IMR-90 (cell line): ENCODE results near the gene C6orf89. TPM values are rescaled to one million over a fixed set of nuclear protein-coding genes. Genes with fewer than 3 reads are reported as not detected.

Experiments
- ATAC-seq: fragments of 200-7000 bp; cut with Tn5 transposase; 2 replicates; pipeline ENCODE4 v1.9.1; 2020; ENCODE audit warnings: low read depth, mild to moderate bottlenecking, moderate library complexity
- BruUV-seq: library from RNA; stranded (reverse); fragments of 400-500 nt; replicated peaks from 2 replicates; lab custom pipeline; 2021; lab: Mats Ljungman, UMichigan
- CTCF ChIA-PET: fragments of 300-600 bp; formaldehyde crosslinking; extraction: SDS; loops from one replicate; lab custom pipeline; 2021; ENCODE audit warnings: antibody characterized with exemption; lab: Yijun Ruan, JAX
- POLR2A ChIA-PET: fragments of 300-600 bp; sonication (Branson Sonifier 250); formaldehyde crosslinking; loops from one replicate; lab custom pipeline; 2022; ENCODE audit warnings: antibody characterized with exemption; ENCODE audit not compliant: unreplicated experiment; lab: Charles Lee
- DNase-seq: peaks from one replicate; pipeline ENCODE4 v3.0.0; 2013
- H2AFZ ChIP-seq: replicated peaks from 2 replicates; pipeline ENCODE3; 2013; ENCODE audit warnings: low read length, mild to moderate bottlenecking; ENCODE audit not compliant: poor library complexity
- H2AK5ac ChIP-seq: 2 replicates; pipeline ENCODE4 v1.6.1; 2013; ENCODE audit warnings: low read depth, low read length, inconsistent platforms
- H2AK9ac ChIP-seq: replicated peaks from 2 replicates; pipeline ENCODE3; 2013; ENCODE audit warnings: mild to moderate bottlenecking, low read depth, low read length, moderate library complexity; ENCODE audit not compliant: poor library complexity
- H2BK120ac ChIP-seq: 2 replicates; pipeline ENCODE4 v1.6.1; 2013; ENCODE audit warnings: low read depth, low read length, inconsistent platforms
- H2BK15ac ChIP-seq: 3 replicates; pipeline ENCODE4 v1.6.1; 2013; ENCODE audit warnings: low read depth, low read length, inconsistent platforms
- H2BK20ac ChIP-seq: 2 replicates; pipeline ENCODE4 v1.6.1; 2013; ENCODE audit warnings: low read depth, mild to moderate bottlenecking, inconsistent platforms, low read length, moderate library complexity
- H2BK5ac ChIP-seq: 2 replicates; pipeline ENCODE4 v1.6.1; 2013; ENCODE audit warnings: mild to moderate bottlenecking, low read depth, low read length, inconsistent platforms; ENCODE audit not compliant: poor library complexity, severe bottlenecking
- H3K14ac ChIP-seq: replicated peaks from 2 replicates; pipeline ENCODE4 v1.6.1; 2013; ENCODE audit warnings: low read depth, low read length, inconsistent platforms
- H3K18ac ChIP-seq: 2 replicates; pipeline ENCODE4 v1.6.1; 2013; ENCODE audit warnings: low read depth, low read length, control low read depth
- H3K23ac ChIP-seq: 2 replicates; pipeline ENCODE4 v1.6.1; 2013; ENCODE audit warnings: low read depth, low read length, inconsistent platforms
- H3K27ac ChIP-seq: 2 replicates; pipeline ENCODE4 v1.5.1; 2013; ENCODE audit warnings: mild to moderate bottlenecking, control low read depth, low read length; ENCODE audit not compliant: insufficient read depth
- H3K27me3 ChIP-seq: 2 replicates; pipeline ENCODE4 v1.6.1; 2013; ENCODE audit warnings: low read length; ENCODE audit not compliant: control insufficient read depth, insufficient read depth
- H3K36me3 ChIP-seq: 2 replicates; pipeline ENCODE4 v1.6.1; 2013; ENCODE audit warnings: low read length, mixed read lengths; ENCODE audit not compliant: control insufficient read depth, insufficient read depth
- H3K4ac ChIP-seq: 2 replicates; pipeline ENCODE4 v1.6.1; 2013; ENCODE audit warnings: low read depth, low read length, inconsistent platforms
- H3K4me1 ChIP-seq: 2 replicates; pipeline ENCODE4 v1.6.1; 2013; ENCODE audit warnings: low read length, mixed read lengths; ENCODE audit not compliant: control insufficient read depth, insufficient read depth
- H3K4me2 ChIP-seq: 2 replicates; pipeline ENCODE4 v1.6.1; 2013; ENCODE audit warnings: low read depth, mild to moderate bottlenecking, control low read depth, low read length, moderate library complexity
- H3K4me3 ChIP-seq: 2 replicates; pipeline ENCODE4 v1.5.1; 2013; ENCODE audit warnings: low read depth, mild to moderate bottlenecking, control low read depth, low read length, moderate library complexity; ENCODE audit not compliant: insufficient read depth
- H3K56ac ChIP-seq: 2 replicates; pipeline ENCODE4 v1.6.1; 2013; ENCODE audit warnings: low read length, inconsistent platforms; ENCODE audit not compliant: insufficient read depth; ENCODE audit errors: extremely low read depth
- H3K79me1 ChIP-seq, 2 experiments: 2 replicates each; pipeline ENCODE4 v1.6.1; 2013; ENCODE audit warnings: low read length in 2 of 2, inconsistent platforms in 1 of 2, low read depth in 1 of 2
- H3K9ac ChIP-seq: 2 replicates; pipeline ENCODE4 v1.6.1; 2013; ENCODE audit warnings: low read depth, low read length, control low read depth
- H3K9me1 ChIP-seq: 2 replicates; pipeline ENCODE4 v1.6.1; 2013; ENCODE audit warnings: low read length, inconsistent platforms; ENCODE audit not compliant: insufficient read depth
- H3K9me3 ChIP-seq: 2 replicates; pipeline ENCODE4 v1.6.1; 2013; ENCODE audit warnings: low read length; ENCODE audit not compliant: control insufficient read depth, insufficient read depth
- H4K20me1 ChIP-seq: 2 replicates; pipeline ENCODE4 v1.6.1; 2013; ENCODE audit warnings: low read length, inconsistent platforms; ENCODE audit not compliant: insufficient read depth
- H4K5ac ChIP-seq: 2 replicates; pipeline ENCODE4 v1.6.1; 2013; ENCODE audit warnings: mild to moderate bottlenecking, low read depth, low read length, control low read depth
- H4K8ac ChIP-seq, 2 experiments: 2 replicates each; pipeline ENCODE4 v1.6.1; 2013; ENCODE audit warnings: low read depth in 2 of 2, low read length in 2 of 2, control low read depth in 1 of 2, inconsistent platforms in 1 of 2
- H4K91ac ChIP-seq: 2 replicates; pipeline ENCODE4 v1.6.1; 2013; ENCODE audit warnings: low read depth, low read length, inconsistent platforms; ENCODE audit not compliant: insufficient read depth
- BHLHE40 ChIP-seq: fragments of 150-350 bp; IDR thresholded peaks from 2 replicates; pipeline ENCODE4 v1.6.1; 2016; ENCODE audit warnings: mild to moderate bottlenecking, low read depth, low read length
- CEBPB ChIP-seq: IDR thresholded peaks from 2 replicates; pipeline ENCODE4 v1.6.1; 2012; ENCODE audit warnings: low read depth, low read length, improper control_type of control experiment
- FOS ChIP-seq: fragments of 150-350 bp; IDR thresholded peaks from 2 replicates; pipeline ENCODE4 v1.6.1; 2016; ENCODE audit warnings: low read depth, low read length
- MAFK ChIP-seq: IDR thresholded peaks from 2 replicates; pipeline ENCODE4 v1.6.1; 2012; ENCODE audit warnings: low read depth, low read length, improper control_type of control experiment
- MXI1 ChIP-seq: IDR thresholded peaks from 2 replicates; pipeline ENCODE4 v1.6.1; 2012; ENCODE audit warnings: low read depth, mild to moderate bottlenecking, low read length, moderate library complexity, borderline replicate concordance
- NFE2L2 ChIP-seq: fragments of 150-350 bp; IDR thresholded peaks from 2 replicates; pipeline ENCODE4 v1.6.1; 2016; ENCODE audit warnings: low read depth, mild to moderate bottlenecking, low read length
- POLR2A ChIP-seq: IDR thresholded peaks from 2 replicates; pipeline ENCODE4 v1.6.1; 2012; ENCODE audit warnings: mild to moderate bottlenecking, low read depth, low read length
- RCOR1 ChIP-seq: IDR thresholded peaks from 2 replicates; pipeline ENCODE4 v1.6.1; 2012; ENCODE audit warnings: mild to moderate bottlenecking, low read length, improper control_type of control experiment; ENCODE audit not compliant: insufficient replicate concordance
- RFX5 ChIP-seq: IDR thresholded peaks from 2 replicates; pipeline ENCODE4 v1.8.0; 2012; ENCODE audit warnings: low read depth, mild to moderate bottlenecking, low read length, moderate library complexity
- SMC3 ChIP-seq: fragments of 150-350 bp; IDR thresholded peaks from 2 replicates; pipeline ENCODE4 v1.6.1; 2016; ENCODE audit warnings: low read depth, mild to moderate bottlenecking, antibody characterized with exemption, low read length, moderate library complexity
- WGBS, 2 experiments: methylation state at CpG; one replicate each; pipeline versions ENCODE4 v1.1.5 to v1.1.7; 2013; ENCODE audit warnings: missing lambda C conversion rate in 2 of 2; ENCODE audit not compliant: insufficient read length in 1 of 2; ENCODE audit errors: extremely low coverage in 2 of 2; 5-methylcytosine and 5-hydroxymethylcytosine counted together
- dilution Hi-C: fragments of 300-500 bp; cut with HindIII; formaldehyde crosslinking; loops from one replicate; pipeline ENCODE4 v1.14.3; 2018; ENCODE audit warnings: low sequenced_read_pairs; ENCODE audit not compliant: unreplicated experiment
- in situ Hi-C: fragments of 300-500 bp; cut with MboI; formaldehyde crosslinking; loops from 3 replicates; pipeline ENCODE4 v1.14.3; 2019; ENCODE audit warnings: low sequenced_read_pairs, inconsistent platforms, mixed read lengths
- intact Hi-C: fragments of 100-400 bp; cut with micrococcal nuclease; formaldehyde crosslinking; loops from 2 replicates; pipeline ENCODE4 v1.10.0; 2022
- polyA plus RNA-seq, 3 experiments: library from polyadenylated mRNA; depleted of rRNA; stranded (reverse); fragments of >200 nt; gene quantifications; 2 replicates each; pipeline ENCODE4 v1.2.3, GENCODE V29; 2012; ENCODE audit warnings: low replicate concordance in 1 of 3
- total RNA-seq: library from RNA; depleted of rRNA; stranded (reverse); fragments of >200 nt; gene quantifications from 2 replicates; pipeline ENCODE4 v1.2.3, GENCODE V29; 2012
- TF ChIP-seq, protein P1 (sequence below): conservative IDR thresholded peaks from 2 replicates; pipeline ENCODE4 v1.5.1; 2012; ENCODE audit warnings: mild to moderate bottlenecking, low read depth, low read length, improper control_type of control experiment
- TF ChIP-seq, protein P2 (sequence below): fragments of 150-350 bp; IDR thresholded peaks from 2 replicates; pipeline ENCODE4 v1.6.1; 2017; ENCODE audit warnings: mild to moderate bottlenecking, antibody characterized with exemption, low read length, low read depth
- TF ChIP-seq, protein P3 (sequence below): fragments of 150-350 bp; IDR thresholded peaks from 2 replicates; pipeline ENCODE4 v1.6.1; 2016; ENCODE audit warnings: low read depth, mild to moderate bottlenecking, low read length, moderate library complexity, borderline replicate concordance

C6orf89 gene
- total and polyA plus RNA-seq, 2 of the 4 experiments (the other 2 are of a cell fraction), result 30.8 to 52.3 TPM

DNA sequence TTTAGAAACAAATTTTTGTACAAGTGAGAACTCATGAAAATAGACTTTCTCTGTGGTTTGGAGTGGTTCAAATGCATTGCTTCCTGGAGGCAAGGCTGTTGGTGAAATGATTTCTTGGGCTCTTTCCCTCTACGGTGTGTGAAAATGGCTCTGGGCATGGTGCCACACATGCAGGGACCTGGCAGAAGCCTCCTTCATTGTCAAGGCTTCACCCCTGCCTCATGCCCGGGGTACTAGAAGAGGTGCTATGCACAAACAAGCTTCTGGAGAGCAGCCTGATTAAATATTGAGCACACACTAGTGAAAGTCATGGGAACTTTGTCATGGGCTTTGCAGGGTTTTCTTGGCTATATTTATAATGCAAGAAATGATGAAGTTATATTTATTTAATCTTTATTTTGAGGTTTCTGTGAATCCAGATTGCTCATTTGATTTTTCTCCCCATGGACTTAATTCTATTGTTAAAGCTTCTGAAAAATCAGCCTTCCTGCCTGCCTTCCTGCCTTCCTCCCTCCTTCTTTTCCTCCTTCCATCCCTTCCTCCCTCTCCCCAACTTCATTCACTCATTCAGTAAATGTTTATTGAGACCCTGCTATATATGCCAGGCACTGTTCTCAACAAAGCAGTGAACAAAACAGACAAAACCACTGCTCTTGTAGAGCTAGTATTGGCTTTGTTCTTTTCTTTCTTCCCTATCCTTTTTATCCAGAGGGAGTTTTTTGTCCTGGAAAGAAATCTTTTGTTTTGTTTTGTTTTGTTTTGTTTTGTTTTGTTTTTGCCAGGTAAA lies 21.0 kb downstream of the C6orf89 start:
- H4K5ac ChIP-seq, result no peak overlapping the region
- H3K23ac ChIP-seq, result 0 out of 2 replicates have a peak overlapping the region, but pooled peaks have one; percentile 56
- no peak overlapping the region for H2AFZ ChIP-seq
- BruUV-seq, result no TSS peak
- H3K79me1 ChIP-seq, result peaks cover 13 to 17% of the 10 kb centered on the region in 2 experiments
- H3K4ac ChIP-seq, result no peak overlapping the region; the same call in 1 of the 2 replicates
- H3K56ac ChIP-seq, result no peak overlapping the region
- no peaks in the 10 kb centered on the region for H3K27me3 ChIP-seq
- H4K20me1 ChIP-seq, result peaks cover 3% of the 10 kb centered on the region; the same call in 1 of the 2 replicates
- H3K14ac ChIP-seq, result no peak overlapping the region
- no peak overlapping the region for H2AK5ac ChIP-seq
- no peak for DNase-seq
- no peak for ATAC-seq
- peak overlapping the region; percentile 56; the same call in 1 of the 2 replicates for H4K91ac ChIP-seq
- no CpG with 5 or more reads among the region's 2 CpGs for WGBS, 2 experiments
- intact Hi-C loops (no loop called here), dilution Hi-C loops (no loop called here), in situ Hi-C loops (no loop called here)
- H3K36me3 ChIP-seq, result peaks cover 8% of the 10 kb centered on the region
- H2BK15ac ChIP-seq, result peak overlapping the region; percentile 34; the same call in 1 of the 3 replicates
- no peak overlapping the region for H3K27ac ChIP-seq
- ChIA-PET CTCF (no interaction called here), POLR2A (no interaction called here)
- no peak overlapping the region for H3K4me3 ChIP-seq
- H4K8ac ChIP-seq, result no peak overlapping the region
- no peak overlapping the region for H3K18ac ChIP-seq
- H3K9me3 ChIP-seq, result no peaks in the 10 kb centered on the region
- peak overlapping the region; percentile 35 for H2BK120ac ChIP-seq
- H3K9me1 ChIP-seq, result peaks cover 3% of the 10 kb centered on the region; the same call in 1 of the 2 replicates
- peaks cover 11% of the 10 kb centered on the region for H3K4me1 ChIP-seq
- no peak overlapping the region for H2BK5ac ChIP-seq
- H2BK20ac ChIP-seq, result no peak overlapping the region; the same call in 1 of the 2 replicates
- H3K9ac ChIP-seq, result no peak overlapping the region
- TF ChIP-seq MXI1 (no peak), SMC3 (no peak), NFE2L2 (no peak), BHLHE40 (no peak), FOS (no peak), RCOR1 (no peak), CEBPB (no peak), MAFK (no peak), POLR2A (no peak), RFX5 (no peak)
- TF ChIP-seq, protein P1, sequence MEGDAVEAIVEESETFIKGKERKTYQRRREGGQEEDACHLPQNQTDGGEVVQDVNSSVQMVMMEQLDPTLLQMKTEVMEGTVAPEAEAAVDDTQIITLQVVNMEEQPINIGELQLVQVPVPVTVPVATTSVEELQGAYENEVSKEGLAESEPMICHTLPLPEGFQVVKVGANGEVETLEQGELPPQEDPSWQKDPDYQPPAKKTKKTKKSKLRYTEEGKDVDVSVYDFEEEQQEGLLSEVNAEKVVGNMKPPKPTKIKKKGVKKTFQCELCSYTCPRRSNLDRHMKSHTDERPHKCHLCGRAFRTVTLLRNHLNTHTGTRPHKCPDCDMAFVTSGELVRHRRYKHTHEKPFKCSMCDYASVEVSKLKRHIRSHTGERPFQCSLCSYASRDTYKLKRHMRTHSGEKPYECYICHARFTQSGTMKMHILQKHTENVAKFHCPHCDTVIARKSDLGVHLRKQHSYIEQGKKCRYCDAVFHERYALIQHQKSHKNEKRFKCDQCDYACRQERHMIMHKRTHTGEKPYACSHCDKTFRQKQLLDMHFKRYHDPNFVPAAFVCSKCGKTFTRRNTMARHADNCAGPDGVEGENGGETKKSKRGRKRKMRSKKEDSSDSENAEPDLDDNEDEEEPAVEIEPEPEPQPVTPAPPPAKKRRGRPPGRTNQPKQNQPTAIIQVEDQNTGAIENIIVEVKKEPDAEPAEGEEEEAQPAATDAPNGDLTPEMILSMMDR, result no peak
- TF ChIP-seq, protein P2, sequence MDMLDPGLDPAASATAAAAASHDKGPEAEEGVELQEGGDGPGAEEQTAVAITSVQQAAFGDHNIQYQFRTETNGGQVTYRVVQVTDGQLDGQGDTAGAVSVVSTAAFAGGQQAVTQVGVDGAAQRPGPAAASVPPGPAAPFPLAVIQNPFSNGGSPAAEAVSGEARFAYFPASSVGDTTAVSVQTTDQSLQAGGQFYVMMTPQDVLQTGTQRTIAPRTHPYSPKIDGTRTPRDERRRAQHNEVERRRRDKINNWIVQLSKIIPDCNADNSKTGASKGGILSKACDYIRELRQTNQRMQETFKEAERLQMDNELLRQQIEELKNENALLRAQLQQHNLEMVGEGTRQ, result no peak
- TF ChIP-seq, protein P3, sequence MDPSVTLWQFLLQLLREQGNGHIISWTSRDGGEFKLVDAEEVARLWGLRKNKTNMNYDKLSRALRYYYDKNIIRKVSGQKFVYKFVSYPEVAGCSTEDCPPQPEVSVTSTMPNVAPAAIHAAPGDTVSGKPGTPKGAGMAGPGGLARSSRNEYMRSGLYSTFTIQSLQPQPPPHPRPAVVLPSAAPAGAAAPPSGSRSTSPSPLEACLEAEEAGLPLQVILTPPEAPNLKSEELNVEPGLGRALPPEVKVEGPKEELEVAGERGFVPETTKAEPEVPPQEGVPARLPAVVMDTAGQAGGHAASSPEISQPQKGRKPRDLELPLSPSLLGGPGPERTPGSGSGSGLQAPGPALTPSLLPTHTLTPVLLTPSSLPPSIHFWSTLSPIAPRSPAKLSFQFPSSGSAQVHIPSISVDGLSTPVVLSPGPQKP, result no peak
- H3K4me2 ChIP-seq, result no peak overlapping the region
- no peak overlapping the region for H2AK9ac ChIP-seq
